22Rv1 (cell line): ENCODE data around the gene ATP2B2.

Experiments
- H3K27ac ChIP-seq: fragments of 450-650 bp; 2 replicates; pipeline ENCODE4 v1.5.1; 2017
- CTCF ChIP-seq: fragments of 450-650 bp; IDR thresholded peaks from 2 replicates; pipeline ENCODE4 v1.5.1; 2017; ENCODE audit warnings: mild to moderate bottlenecking
- ZFX ChIP-seq: fragments of 450-650 bp; IDR thresholded peaks from 2 replicates; pipeline ENCODE4 v1.6.1; 2017; ENCODE audit warnings: antibody characterized with exemption, borderline replicate concordance

The ATP2B2 gene

DNA sequence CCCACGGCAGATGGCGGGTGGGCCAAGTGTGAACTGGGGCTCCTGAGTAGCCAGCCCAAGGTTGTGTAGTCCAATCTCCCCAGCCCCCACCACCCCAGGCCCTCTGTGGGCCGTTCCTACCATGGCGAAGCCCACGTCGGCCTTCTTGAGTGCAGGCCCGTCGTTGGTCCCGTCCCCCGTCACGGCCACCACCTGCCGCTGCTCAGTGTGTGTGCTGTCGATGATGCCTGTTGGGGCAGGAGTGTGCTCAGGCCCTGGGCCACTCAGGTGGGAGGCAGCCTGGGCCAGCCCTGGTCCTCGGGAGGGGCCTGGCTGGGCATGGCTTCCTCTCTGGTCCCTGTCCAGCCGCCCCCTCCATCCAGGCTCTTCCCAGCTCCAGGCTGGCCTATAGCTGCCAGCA is 159.5 kb downstream of the ATP2B2 start:
- TF ChIP-seq CTCF = no peak
- no peak for TF ChIP-seq ZFX
- H3K27ac ChIP-seq = no peak overlapping the region

DNA sequence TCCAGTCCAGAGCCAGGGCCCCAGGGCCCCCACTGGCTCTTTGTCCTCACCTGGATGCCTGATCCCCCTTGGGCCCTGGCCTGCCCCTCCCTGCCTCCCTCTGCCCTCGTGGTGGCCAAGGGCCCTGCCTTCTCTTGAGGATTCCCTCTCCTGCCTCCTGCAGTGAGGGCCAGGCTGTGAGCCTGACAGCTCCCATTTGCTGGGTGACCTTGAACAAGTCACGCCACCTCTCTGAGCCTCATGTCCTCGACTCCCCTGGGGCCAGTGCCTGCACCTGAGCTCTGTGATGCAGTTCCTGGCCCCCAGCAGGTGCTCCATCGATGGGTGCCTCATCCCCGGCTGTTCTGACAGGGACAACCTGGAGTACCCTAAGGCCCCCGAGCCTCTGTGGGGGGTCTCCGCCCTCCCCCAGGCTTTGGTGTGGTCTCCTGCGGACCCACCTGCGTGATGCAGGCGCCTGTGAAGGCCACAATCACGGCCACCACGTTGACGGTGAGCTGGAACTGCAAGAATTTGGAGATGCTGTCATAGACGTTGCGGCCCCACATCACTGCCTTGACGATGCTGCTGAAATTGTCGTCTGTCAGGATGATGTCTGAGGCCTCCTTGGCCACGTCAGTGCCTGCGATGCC is 160.3 kb downstream of the ATP2B2 start:
- no peak overlapping the region for H3K27ac ChIP-seq
- no peak for TF ChIP-seq ZFX
- no peak for TF ChIP-seq CTCF

DNA sequence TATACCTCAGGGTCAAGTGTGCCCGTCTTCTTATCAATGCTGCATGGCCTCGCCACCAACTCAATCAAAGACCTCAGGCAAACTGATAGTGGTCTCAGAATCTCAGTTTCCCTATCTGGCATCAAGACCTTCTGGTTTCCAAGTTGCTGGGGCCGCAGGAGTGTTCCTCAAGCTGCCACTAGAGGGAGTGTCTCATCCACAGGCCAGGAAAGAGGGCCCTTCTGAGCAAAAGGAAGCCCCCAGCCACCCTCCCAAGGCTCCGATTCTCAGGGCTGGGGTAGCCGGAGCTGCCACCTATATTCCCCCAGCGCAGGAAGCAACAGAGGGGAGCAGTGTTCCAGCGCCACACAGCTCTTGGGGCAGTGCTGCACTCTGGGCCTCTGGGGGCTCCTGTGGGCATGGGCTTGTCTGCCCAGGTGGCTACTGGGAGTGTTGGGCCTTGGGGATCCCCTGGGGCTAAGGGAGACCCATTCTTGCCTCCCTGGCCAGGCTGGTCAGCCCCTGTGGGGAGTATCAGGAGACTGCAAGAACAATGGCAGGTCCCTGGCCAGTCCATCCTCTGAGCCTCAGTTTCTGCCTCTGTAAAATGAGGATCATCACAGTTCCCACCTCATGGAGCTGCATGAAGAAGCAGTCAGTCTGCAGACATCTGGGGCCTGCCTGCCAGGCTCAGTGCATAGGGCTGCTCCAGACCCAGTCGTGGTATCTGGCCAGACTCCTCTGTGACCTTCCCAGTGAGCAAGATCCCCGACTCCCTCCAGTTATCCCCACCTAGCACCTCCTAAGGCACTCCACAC is 161.0 kb downstream of the ATP2B2 start:
- peak; percentile 95 for TF ChIP-seq CTCF
- TF ChIP-seq ZFX = no peak
- no peak overlapping the region for H3K27ac ChIP-seq

DNA sequence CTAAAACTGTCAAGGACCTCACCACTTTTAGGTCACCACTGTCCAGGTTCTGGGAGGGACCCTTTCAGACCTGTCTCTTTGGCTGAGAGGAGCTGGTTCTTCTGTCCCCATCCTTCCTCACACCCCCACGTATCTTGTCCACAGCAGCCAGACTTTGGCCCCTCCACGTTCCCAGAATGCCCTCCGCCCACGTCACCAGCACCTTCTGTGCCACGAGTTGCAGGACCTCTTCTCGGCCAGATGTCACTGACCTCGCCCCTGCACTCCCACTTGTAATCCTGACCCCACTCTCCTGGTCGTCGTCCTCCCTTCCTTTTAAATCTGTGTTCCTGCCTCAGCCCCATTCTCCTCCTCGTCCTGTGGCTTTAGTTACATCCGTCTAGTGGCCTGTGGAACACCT is 161.9 kb downstream of the ATP2B2 start:
- no peak for TF ChIP-seq CTCF
- TF ChIP-seq ZFX = no peak
- H3K27ac ChIP-seq = no peak overlapping the region

DNA sequence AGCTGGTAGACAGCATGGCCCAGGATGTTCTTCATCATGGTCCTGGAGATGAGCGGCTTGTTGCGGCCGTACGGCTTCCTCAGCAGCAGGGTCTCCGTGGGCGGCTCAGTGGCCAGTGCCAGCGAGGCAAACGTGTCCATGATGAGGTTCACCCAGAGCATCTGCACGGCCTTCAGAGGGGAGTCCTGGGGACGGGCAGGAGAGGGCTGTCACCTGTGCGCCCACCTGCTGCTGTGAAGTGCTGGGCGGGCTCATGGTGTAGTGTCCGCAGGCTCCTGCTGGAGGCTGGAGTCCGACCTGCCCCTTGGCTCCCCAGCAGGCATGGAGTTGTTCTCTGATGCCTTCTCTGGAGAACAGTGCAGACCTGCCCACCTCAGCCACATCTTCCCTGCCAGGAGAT is 162.6 kb downstream of the ATP2B2 start:
- H3K27ac ChIP-seq = no peak overlapping the region
- no peak for TF ChIP-seq CTCF

- TF ChIP-seq ZFX (no peak), CTCF (no peak)
- H3K27ac ChIP-seq = no peak overlapping the region
Observed at GRCh38 chr3:10341901-10342398, 163.4 kb downstream of the ATP2B2 start.

- no peak overlapping the region for H3K27ac ChIP-seq
- no peak for TF ChIP-seq CTCF
- no peak for TF ChIP-seq ZFX
Observed at GRCh38 chr3:10340476-10340875, 164.9 kb downstream of the ATP2B2 start.
